Fibroblast of villous mesenchyme (primary cell): Measurements from ENCODE around the gene RCE1. TPM values are rescaled to one million over a fixed set of nuclear protein-coding genes. Genes with fewer than 3 reads are reported as not detected.

Source experiments
- DNase-seq: peaks from one replicate; pipeline ENCODE4 v3.0.0-alpha.2; 2010; ENCODE audit warnings: low read depth
- H3K4me3 ChIP-seq: 2 replicates; pipeline ENCODE4 v1.5.1; 2011; ENCODE audit warnings: low read depth, mild to moderate bottlenecking, low read length
- CTCF ChIP-seq: IDR thresholded peaks from 2 replicates; pipeline ENCODE4 v1.5.1; 2012; ENCODE audit warnings: low read depth, mild to moderate bottlenecking, low read length; ENCODE audit not compliant: insufficient read depth
- total RNA-seq: library from RNA; depleted of rRNA; stranded (reverse); fragments of >200 nt; gene quantifications from 2 replicates; pipeline ENCODE4 v1.2.3, GENCODE V29; 2012

Gene RCE1
- total RNA-seq, 1 donor, result 11.7 TPM

- TF ChIP-seq CTCF, result no peak
- H3K4me3 ChIP-seq, result no peak overlapping the region
- DNase-seq, result no peak
Observed at GRCh38 chr11:66870616-66871520, 27.6 kb downstream of the RCE1 start.

GRCh38 chr11:66871521-66871901, 28.3 kb downstream of the RCE1 start:
- H3K4me3 ChIP-seq, result no peak overlapping the region
- no peak for TF ChIP-seq CTCF
- DNase-seq, result no peak

- no peak for TF ChIP-seq CTCF
- DNase-seq, result no peak
- H3K4me3 ChIP-seq, result no peak overlapping the region
Observed at GRCh38 chr11:66874232-66874631, 31.0 kb downstream of the RCE1 start.

- no peak for TF ChIP-seq CTCF
- H3K4me3 ChIP-seq, result no peak overlapping the region
- DNase-seq, result no peak
Observed at GRCh38 chr11:66875378-66875777, 32.1 kb downstream of the RCE1 start.

GRCh38 chr11:66877588-66878385, 34.5 kb downstream of the RCE1 start:
- no peak for TF ChIP-seq CTCF
- no peak overlapping the region for H3K4me3 ChIP-seq
- DNase-seq, result peak; percentile 84

GRCh38 chr11:66878474-66878873, 35.2 kb downstream of the RCE1 start:
- peak; percentile 45 for DNase-seq

More at GRCh38 chr11:66878474-66878873, 35.2 kb downstream of the RCE1 start:
- H3K4me3 ChIP-seq, result no peak overlapping the region
- TF ChIP-seq CTCF, result no peak
